GM18508 (cell line): ENCODE data around the gene FRMD5.
A peak's percentile ranks its signal among the peaks of the same experiment; 100 is the strongest.
"Not testable (repeated sequence)": the region's sequence is repeated elsewhere in the genome, so short reads cannot be mapped to it uniquely, and the experiment has no call there.

Experiments
- ATAC-seq: cut with Tn5 transposase; IDR thresholded peaks from one replicate; pipeline ENCODE4 v1.9.1; 2021; ENCODE audit warnings: moderate number of reproducible peaks; ENCODE audit not compliant: insufficient read depth, unreplicated experiment

The FRMD5 gene

DNA sequence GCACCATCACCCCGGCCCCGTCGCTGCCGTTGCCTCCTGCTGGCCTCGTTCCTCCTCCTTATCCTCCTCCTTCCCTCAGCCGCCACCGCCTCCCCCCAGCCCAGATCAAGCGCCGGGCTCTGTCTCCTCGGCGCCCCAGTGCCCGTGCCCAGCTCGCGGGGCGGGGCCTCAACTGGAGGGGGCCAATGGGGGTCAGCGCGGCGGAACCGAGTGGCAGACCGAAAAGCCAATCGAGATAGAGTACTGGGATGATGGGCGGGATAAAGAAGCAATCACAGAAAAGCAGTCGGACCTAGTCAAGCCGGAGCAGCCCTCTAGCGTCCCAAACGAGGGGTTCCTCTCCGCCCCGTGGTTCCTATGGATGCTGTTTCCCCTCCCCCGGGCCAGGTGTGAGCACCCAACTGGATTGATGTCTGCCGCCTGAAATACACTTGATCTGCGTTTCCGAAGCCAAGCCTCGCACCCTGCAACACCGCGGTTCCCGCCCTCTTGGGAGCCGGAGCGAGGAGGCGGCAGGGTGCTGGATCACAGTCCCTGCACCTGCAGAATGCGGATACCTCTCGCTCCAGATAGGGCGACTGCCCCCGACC is at the start of gene FRMD5:
Gene FRMD5, minus strand, starts transcription at position 121 of the 590 bp plus-strand sequence.
- ATAC-seq: peak; percentile 89

DNA sequence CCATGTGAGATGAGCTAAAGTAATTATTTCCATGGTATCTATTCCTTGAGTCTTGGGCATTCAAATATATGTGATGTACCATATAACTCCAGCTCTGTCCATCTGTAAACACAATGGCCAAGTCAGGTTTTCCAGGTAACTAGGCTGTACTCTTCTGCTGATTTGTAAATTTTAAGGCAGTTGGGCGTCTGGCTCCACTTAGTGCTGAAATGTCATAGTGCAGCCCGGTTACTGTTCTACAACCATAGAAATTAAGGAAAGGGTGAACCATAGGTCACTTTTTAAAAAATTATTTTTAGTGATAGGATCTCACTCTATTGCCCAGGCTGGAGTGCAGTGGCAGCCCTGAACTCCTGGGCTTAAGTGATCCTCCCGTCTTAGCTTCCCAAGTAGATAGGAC is 48.8 kb upstream of the FRMD5 start:
- ATAC-seq: no peak

- no peak for ATAC-seq
Measured at GRCh38 chr15:44243141-44243540, 48.1 kb upstream of the FRMD5 start.

DNA sequence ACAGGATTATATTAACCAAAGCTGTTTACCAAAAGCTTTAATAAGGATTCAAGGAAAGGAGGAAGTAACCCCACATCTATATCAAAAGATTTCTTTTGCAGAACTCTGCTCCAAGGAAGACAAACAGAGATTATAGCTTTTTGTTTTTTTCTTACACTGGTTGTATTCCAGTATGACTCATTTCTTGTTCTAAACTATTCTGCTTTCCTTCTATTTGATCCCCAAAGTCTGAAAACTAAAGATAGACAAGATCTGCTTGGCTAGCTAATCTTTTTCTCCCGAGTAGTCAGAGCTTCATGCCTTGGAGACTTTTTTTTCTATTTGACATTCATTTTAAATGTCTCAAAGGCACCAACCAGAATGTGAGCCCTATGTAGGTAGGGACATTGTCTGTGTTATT is 36.8 kb upstream of the FRMD5 start:
- ATAC-seq: no peak

DNA sequence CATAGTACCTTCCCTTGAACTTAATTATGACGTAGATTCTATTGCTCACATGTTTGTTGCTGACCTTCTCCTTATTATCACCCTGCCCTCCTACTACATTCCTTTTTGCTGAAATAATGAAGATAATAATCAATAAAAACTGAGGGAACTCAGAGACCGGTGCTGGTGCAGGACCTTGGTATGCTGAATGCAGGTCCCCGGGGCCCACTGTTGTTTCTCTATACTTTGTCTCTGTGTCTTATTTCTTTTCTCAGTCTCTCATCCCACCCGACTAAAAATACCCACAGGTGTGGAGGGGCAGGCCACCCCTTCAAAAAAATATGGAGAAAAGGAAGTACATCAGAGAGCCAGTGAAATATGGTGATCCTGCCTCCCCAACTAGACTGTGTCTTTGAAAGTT is 34.2 kb upstream of the FRMD5 start:
- not testable (repeated sequence) for ATAC-seq

DNA sequence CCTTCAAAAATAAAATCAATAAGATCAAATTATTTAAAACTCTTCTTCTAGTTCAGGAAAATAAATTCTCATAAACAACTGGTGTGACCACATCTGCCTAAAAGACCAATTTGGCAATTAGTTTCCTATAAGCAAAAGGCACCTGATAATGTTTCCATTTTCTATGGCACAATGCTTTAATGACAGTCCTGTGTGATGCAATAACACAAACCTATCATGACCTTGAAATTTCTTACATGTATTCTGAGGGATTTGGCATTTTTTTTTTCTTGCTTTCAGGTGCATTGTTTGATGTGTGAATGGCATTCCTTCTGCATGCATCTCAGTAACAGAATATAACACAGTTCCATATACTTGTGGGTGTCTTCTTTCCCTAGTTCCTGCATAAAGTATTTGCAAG is 32.5 kb upstream of the FRMD5 start:
- ATAC-seq: no peak

DNA sequence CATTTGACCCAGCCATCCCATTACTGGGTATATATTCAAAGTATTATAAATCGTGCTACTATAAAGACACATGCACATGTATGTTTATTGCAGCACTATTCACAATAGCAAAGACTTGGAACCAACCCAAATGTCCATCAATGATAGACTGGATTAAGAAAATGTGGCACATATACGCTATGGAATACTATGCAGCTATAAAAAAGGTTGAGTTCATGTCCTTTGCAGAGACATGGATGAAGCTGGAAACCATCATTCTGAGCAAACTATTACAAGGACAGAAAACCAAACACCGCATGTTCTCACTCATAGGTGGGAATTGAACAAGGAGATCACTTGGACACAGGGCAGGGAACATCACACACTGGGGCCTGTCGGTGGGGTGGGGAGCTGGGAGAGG is 31.9 kb upstream of the FRMD5 start:
- ATAC-seq: not testable (repeated sequence)

GRCh38 chr15:44222478-44222877 is 27.4 kb upstream of the FRMD5 start:
- ATAC-seq: no peak

DNA sequence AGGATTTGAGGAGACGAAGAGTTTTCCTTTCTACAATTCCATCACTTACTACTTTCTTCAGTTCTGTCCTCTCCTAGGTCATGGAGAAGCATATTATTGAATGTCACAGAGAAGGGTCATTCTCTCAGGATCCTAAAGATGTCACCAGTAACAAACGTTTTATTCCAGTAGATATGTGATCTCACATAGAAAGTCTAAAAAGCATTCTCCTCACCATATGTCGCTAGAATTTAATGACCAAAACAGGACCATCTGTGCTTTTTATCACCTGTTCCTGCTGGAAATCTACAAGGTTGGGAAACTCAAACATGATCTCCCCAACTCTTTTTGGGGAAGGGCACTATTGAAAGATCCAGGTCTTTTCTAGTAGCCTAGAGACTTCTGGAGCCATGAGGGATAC is 24.0 kb upstream of the FRMD5 start:
- no peak for ATAC-seq

DNA sequence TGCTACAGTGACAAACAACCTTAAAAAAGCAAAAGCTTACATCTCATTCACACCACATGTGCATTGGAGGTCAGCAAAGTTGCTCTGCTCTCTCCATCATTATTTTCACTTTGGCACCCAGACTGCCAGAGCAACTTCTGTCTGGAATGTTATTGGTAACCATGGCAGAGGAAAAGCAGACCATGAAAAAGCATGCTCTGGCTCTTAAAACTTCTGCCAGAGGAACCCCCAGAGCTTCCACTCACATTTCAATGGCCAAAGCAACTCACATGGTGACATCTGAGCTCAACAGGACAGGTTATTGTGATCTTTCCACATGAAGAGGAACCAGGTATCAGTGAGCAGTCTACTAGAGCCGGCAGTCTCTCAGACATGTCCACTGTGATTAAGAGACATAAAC is 21.9 kb upstream of the FRMD5 start:
- ATAC-seq: no peak

GRCh38 chr15:44215594-44215993 is 20.5 kb upstream of the FRMD5 start:
- ATAC-seq: no peak

DNA sequence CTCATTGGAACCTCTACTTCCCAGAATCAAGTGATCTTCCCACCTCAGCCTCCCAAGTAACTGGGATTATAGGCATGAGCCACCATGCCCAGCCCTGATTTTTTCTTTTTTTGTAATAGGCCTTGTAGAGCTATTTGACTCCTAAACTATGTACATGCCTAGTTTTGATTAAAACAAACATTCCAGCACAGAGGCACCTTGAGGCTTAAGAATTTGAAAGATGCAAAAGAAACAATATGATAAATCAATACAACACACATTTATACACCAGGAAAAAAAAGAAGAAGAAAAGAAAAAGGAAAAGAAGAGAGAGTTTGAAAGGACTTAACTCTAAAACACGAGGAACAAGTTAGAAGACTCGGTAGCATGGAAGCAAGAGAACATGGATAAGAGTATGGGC is 13.9 kb upstream of the FRMD5 start:
- ATAC-seq: no peak

DNA sequence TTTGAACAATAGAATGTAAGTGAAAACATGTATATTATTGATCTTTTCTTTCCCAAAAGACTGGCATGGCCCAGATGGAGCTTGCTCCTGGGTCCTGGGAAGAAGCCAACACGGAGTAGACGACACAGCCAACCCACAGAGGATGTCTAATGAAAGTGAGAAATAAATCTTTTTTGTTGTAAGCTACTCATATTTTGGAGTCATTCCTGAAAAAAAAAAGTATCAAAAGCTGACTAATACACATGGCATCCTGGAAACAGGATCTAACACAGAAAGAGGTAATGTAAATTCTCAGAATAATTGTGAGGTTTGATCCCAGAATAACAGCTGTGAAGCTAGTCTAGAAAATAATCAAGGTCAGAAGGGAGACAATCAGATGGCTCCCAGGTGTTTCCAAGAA is 12.6 kb upstream of the FRMD5 start:
- ATAC-seq: no peak

DNA sequence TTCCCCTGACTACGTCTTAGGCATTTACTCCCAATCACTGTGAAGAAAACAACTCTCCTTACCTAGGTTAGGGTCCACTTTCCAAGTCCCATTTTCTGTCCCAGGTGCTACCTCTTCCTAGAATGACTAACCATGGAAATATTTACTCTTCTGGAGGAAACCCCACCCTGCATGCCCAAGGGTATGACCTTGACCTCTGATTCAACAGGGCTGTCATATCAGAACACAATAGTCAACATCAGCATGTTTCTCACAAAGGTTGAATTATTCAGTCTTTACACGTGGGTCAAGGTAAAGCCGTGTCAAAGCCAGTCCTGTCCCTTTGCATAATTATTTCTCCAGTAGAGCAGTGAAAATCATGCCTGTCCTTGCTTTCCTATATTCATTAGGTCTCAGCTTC is 4.3 kb upstream of the FRMD5 start:
- ATAC-seq: no peak

DNA sequence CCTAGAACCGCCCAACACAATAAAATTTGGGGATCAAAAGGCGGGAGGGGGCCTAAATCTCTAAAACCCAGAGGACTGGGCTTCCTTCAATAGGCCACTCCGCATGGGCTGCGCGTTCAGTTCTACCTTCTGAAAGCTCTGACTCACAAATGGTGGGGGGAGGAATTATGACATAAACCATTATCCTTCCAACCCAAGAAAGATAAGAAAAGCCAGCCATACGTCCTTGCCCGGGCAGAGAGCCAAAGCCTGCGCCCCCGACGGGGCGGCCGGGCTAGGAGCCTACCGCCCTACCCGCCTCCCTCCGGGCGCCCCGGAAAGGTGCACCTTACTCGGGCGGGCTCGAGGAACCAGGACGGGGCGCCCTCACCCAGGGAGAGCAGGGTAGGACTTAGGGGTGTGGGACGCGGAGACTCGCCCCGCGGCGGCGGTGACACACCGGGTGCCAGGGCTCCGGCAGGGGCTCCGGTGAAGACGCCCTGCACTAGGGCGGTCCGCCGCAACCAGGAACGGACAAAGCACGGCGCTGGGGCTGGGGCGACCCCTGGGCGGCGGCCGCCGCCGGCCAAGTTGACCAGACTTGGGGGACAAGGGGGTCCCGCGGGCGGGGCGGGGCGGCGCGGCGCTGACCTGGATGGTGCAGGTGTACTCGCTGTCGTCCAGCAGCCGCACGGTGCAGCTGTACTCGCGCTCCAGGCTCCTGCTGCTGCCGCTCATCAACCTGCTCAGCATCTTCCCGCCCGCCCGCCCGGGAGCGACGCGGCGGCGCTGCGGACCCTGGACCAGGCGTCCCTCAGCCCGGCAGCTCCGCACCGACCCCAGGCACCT is 534 bp downstream of the FRMD5 start:
- ATAC-seq: no peak

DNA sequence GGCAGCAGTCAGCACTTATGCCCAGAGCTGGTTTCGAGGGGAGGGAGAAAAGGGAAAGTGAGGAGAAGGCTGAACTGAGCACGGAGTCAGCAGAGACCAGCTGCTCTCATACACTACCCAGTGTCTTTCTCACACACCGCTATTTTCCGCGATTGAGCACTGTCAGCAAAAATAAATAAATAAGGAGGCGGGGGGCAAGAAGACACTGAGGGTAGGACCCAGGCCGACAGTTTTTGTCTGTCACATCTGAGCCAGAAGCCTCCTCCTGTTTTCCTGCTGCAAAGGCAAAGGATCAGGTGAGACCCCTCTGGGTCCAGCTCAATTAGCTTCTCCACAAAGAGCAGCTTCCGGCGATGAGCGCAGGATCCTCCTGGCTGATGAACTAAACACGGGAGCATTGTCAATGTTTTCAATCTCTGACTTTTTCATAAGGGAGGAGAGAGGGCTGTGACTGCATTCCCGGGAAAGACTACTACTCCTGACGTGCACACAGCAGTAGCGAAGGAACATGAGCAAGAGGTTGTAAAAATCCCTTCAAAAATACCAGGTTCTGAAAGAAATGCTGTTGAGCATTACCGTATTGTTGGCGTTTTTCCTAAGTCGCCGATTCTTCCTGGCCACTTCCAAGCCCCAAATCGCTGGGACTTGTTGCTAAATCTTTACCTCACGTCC is 1.3 kb downstream of the FRMD5 start:
- ATAC-seq: no peak

DNA sequence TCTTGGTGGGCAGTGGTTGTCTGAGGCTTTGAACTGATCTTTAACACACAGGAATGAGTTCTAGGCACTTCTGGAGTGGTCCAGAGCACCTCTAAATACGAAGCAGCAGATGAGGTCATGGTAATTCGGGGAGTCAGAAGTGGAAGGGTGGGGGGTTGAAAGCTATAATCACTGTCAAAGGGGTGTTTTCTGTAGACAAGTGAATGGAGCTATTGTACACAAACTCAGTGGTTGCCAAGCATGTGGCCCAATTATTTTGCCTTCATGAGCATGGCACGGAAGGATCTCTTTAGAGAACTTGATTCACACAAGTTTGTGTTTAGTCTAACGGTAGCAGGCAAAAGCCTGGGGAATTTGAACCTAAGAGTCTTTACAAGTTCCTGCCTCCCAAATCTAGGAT is 6.3 kb downstream of the FRMD5 start:
- ATAC-seq: no peak

DNA sequence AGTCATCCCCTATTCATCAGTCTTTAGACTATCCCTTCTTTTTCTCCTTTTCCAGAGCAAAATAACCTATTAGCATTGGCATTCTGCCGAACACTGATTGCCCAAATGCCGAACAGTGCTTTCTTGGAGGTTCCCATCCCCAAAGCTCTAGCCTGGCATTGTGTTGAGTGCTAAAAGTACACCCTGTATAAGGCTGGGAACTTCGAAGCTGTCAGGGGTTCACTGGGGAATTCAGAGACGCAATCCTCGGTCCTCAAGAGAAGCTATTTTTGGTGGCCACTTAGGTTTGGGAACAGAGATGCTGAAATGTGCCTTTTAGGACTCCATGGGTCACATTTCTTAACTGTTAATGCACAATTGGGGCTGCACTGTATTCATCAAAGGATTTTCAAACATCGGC is 8.4 kb downstream of the FRMD5 start:
- no peak for ATAC-seq

DNA sequence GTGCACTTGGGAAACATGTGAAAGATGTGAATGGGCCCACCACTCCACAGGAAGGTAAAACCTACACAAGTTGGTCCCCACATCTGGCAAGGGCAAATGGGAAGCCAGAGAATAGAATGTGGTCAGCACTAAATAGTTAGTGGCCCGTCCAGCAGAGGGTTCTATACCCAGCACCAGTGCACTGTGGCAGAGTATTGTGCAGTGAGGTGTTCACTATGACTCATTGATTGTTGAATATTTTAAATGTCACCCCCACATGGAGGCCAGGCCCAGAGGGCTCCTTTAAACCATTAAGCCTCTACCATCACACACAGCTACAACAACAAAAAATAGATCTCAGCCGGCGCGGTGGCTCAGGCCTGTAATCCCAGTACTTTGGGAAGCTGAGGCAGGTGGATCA is 11.7 kb downstream of the FRMD5 start:
- no peak for ATAC-seq

DNA sequence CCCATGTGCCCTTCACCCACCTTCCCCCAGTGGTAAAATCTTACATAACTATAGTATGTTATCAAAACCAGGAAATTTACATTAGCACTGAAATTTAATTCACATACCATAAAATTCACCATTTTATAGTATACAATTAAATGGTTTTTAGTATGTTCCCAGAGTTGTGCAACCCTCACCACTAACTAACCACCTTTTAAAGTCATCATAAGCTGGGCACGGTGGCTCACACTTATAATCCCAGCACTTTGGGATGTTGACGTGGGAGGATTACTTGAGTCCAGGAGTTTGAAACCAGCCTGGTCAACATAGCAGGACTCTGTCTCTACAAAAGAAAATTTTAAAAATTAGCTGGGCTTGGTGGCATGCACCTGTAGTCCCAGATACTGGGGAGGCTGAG is 13.7 kb downstream of the FRMD5 start:
- no peak for ATAC-seq

DNA sequence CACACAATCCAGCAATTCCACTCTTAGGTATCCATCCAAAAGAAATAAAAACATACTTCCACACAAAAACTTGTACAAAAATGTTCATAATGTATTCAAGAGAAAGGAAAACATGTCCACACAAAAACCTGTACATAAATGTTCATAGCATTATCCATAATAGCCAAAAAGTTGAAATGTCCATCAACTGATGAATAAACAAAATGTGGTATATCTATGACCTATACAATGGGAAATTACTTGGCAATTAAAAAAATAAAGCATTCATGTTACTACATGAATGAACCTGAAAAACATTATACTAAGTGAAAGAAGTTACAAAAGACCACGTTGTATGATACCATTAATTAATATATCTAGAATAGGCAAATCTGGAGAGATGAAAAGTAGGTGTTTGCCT is 17.9 kb downstream of the FRMD5 start:
- ATAC-seq: no peak

DNA sequence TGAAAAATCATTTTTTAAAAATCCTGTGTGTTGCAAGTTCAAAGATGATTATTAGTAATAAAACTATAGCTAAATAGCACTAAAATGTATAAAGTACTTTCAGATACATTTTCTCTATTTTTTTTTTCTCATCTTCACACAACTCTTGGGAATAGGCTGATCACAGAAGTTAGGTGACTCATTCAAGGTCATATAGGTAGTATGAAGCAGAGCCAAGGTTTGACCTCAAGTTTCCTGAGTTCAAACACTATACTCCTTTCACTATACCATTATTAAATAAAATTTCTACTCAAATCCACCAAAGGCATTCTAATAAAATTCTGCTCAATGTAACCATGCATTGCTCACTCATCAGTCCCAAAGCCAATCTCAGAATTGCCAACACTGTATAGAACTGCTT is 21.3 kb downstream of the FRMD5 start:
- no peak for ATAC-seq
